Stimulated activated CD4-positive, alpha-beta T cell treated with anti-CD3 and anti-CD28 coated beads, Interleukin-4, amount 100 ng/mL, for 1 hour (primary cell): Measurements from ENCODE around the gene MRFAP1L1.
A peak's percentile ranks its signal among the peaks of the same experiment; 100 is the strongest.

Experiments
- DNase-seq: peaks from one replicate; pipeline ENCODE4 v3.0.0-alpha.2; 2020

The MRFAP1L1 gene

GRCh38 chr4:6715704-6716017 lies 6.0 kb upstream of the MRFAP1L1 start:
- no peak for DNase-seq

DNA sequence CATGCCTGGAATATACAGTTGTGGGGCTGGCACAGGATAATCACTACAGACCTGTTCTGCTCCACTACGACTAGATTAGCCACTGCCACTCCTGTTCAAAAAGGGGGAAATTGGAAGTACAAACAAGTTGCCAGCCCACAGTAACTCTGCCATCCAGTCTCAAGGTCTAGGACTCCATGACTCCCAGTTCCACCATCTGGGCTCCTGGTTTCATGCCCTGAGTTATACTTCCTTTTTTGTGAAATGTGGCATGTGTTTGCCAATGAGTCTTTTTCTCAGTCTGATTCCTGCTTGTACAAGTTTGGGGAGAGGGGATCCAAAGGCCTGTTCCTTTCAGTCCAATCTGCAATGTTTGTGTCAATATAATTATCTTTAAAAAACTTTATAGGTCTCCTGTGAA lies 5.3 kb upstream of the MRFAP1L1 start:
- DNase-seq = no peak

- no peak for DNase-seq
Observed at GRCh38 chr4:6710996-6711395, 1.3 kb upstream of the MRFAP1L1 start.

- DNase-seq = no peak
Observed at GRCh38 chr4:6710282-6710681, 617 bp upstream of the MRFAP1L1 start.

- no peak for DNase-seq
Observed at GRCh38 chr4:6706173-6706572, 3.5 kb downstream of the MRFAP1L1 start.

DNA sequence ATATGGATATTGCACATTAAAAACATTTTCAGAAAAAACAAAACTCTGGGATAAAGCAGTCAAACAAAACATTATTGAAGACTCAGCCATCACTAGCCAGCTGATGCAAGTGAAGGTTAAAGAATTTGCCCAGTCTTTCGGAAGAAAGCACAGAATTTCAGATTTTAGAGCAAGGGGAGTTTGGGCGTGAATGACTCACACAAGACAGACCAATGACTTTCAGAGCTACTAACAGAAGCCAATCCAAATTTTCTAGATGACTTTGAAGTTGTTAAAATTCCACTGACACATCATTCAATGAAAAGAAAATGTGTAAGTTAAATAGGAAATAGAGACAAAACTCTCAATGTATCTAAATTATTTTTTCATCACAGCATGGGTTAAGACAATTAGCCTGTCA lies 4.0 kb downstream of the MRFAP1L1 start:
- DNase-seq = no peak

GRCh38 chr4:6703786-6704185 lies 5.9 kb downstream of the MRFAP1L1 start:
- no peak for DNase-seq

GRCh38 chr4:6702761-6703160 lies 6.9 kb downstream of the MRFAP1L1 start:
- DNase-seq = no peak

DNA sequence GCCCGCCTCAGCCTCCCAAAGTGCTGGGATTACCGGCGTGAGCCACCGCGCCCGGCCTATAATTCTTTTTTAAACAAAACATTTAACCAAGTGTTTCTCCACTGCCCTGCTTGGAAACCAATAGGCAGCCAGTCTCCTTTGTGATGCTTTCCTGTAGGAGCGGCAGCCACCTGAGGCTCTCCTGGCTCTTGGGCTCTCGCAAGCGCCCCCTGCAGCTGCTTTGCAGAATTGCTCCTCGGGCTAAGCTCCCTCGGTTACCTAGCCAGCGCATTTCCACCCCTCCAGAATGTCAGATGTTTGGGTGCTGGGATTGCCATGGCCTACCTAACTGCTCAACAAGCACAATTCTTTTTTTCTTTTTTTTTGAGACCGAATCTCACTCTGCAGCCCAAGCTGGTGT lies 8.3 kb downstream of the MRFAP1L1 start:
- DNase-seq = no peak

GRCh38 chr4:6699903-6700302 lies 9.8 kb downstream of the MRFAP1L1 start:
- no peak for DNase-seq

DNA sequence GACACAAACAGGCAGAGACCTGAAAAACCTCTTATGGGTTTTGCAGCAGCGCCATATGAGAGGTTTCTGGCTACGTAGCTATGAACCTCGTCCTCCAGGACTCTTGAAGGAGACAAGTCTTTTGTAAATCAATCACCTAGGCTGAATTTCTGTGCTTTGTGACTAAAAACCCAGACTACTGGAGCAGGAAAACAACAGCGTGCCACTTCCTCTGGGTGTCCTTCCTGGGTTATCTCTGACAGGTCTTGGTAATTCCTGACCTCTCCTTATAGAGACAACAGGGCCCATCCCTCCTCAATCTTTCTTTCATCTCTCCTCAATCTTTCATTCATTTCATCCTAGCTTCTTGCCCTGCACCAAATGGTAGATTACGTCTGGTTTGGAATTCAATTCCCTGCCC lies 10.3 kb downstream of the MRFAP1L1 start:
- DNase-seq = no peak

DNA sequence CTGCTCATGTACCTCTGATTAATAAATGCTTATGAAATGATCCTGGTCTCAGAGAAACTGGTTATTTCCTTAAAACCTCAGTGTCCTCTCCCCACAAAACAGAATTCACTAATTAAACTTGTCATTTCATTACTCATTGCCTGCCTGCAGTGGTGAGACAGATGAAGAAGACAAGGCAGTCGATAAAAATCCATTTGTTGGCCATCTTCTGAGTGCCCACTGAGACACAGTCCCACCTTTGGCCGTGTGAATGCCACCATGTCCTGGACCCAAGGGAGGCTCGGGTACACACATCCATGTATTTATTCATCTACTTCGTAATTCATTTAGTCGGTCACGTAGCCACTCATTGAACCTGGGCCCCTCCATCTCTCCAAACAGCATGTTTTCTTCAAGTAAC lies 12.5 kb downstream of the MRFAP1L1 start:
- no peak for DNase-seq

DNA sequence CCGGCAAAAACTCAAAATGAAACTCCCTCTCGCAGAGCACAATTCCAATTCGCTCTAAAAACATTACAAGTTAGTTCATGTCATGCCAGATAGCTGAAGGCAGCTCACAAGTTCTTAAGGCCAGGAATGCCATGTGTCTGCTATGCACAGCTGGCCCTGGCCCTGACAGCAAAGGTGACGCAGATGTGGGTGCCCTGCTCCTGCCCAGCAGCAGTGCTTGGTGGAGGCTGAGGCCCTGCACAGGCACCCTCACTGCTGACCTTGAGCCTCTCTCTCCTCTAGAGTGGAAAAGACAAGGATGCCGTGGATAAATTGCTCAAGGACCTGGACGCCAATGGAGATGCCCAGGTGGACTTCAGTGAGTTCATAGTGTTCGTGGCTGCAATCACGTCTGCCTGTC lies 13.1 kb downstream of the MRFAP1L1 start:
- DNase-seq = no peak

DNA sequence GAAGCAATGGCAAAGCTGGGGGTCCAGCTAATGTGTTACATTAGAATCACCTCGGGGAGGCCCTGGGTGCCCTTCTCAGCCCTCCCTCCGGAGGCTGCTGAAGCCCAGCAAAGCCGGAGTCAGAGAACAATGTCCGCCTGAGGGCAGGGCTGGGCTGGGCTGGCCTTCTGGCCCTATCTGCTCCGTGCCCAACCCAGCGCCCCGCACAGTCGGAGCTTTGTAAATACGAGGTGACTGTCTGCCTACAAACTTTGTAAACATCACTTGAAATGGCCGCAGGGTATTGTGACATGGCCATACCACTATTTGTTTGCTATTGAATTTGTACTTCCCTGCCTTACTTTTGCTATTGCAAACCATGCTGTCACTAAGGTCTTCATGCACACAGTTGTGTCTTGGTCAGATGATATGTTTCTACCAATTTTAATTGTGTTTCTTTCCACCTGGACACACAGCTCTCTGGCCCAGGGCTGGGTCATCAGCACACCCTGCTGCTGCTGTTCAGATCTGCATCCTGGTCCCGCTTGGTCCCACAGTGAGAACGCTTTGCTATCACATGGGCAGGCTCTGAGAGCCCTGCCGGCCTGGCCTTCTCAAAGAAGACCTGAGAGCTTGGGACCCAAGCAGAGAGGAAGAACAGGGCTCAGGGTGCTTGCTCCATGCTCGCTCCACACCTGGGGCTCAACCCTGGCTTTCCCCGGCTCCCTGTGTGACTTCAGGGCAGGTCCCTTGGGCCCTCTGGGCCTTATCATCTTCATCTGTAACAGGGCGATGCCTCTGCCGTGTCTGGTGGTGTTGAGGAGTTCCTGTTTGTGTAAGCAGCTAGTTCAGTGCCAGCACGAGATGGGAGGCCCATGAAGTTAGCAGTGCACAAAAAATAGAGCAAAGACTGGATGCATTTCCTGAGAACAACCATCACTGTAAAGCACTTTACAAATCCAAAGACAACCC lies 13.7 kb downstream of the MRFAP1L1 start:
- DNase-seq = peak; percentile 32

DNA sequence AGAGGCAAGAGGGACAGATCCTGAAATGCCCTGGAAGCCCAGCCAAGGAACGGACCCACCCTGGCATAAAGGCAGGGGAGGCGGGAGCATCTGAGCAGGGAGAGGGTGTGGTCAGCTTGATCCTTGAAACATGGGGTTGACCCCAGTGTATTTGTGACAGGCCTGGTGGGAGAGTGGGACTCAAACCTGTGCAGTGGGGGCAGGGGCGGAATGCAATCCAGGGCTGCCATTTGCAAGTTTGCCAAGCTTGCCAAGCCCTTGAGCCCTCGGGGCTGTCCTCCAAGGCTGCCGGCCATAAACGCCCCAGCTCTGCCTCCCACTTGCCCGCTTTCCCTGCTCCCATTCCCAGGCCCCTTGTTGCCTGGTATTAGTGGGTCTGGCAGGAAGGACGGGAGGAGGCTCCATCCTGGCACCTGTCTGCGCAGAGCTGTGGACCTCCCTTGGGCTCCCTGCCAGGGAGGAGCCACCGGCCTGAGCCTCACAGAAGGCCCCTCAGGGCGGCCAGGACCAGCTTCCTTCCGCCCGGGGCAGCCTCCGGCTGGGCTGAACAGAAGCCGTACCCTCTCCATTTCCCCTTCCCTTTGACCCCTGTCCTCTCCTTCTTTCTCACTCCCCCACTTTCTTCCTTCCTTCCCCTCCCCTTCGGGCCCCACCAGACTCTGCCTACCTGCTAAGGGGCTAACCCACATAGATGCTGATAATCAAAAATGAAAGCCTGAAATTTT lies 15.3 kb downstream of the MRFAP1L1 start:
- DNase-seq = no peak

- DNase-seq = no peak
Observed at GRCh38 chr4:6693231-6694176, 16.2 kb downstream of the MRFAP1L1 start, which contains the start of gene S100P. Gene S100P, plus strand, starts transcription at chr4:6693878. Its CDS starts 55 bp downstream, at chr4:6693933.

GRCh38 chr4:6692806-6693205 lies 16.9 kb downstream of the MRFAP1L1 start:
- no peak for DNase-seq

DNA sequence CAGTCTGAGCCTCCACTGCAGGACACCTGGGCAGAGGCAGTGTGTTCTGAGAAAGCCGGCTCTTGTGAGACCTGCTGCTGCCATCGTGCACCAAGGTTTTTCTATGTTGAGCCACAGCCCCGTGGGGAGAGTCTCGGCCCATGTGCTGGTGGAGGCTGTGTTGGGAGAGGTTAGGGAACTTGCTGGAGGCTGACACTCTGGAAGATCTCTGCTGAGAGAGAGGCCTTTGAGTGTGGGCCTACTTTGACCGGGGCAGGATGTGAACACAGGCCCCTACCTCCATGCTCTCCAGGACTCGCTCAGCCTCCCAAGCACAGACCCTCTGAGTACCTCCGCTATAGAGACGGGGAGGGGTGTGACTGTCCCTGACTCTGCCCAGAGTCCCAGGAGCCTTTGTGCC lies 17.3 kb downstream of the MRFAP1L1 start:
- no peak for DNase-seq

DNA sequence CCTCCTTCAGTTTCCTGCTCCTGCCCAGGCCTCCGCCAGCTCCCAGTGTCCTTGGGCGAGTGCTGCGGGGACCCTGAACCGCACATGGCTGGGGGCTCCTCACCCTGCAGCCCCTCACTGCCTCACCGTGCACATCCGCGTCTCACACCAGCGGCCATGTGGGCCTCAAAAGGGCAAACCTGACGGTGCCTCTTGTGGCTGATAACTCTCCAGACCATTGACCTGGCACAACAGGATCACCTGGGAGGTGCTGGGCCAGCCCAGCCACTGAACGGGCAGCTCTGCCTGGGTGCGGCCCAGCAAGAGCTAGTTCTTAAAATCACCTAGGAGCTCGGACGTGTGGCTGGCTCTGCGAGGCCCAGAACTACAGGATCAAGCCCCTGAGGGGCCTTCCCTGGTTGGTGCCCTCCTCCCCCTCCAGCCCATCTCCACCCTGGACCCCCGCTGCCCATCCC lies 20.1 kb downstream of the MRFAP1L1 start:
- no peak for DNase-seq

- DNase-seq = peak; percentile 67
Observed at GRCh38 chr4:6688879-6689505, 20.7 kb downstream of the MRFAP1L1 start.

DNA sequence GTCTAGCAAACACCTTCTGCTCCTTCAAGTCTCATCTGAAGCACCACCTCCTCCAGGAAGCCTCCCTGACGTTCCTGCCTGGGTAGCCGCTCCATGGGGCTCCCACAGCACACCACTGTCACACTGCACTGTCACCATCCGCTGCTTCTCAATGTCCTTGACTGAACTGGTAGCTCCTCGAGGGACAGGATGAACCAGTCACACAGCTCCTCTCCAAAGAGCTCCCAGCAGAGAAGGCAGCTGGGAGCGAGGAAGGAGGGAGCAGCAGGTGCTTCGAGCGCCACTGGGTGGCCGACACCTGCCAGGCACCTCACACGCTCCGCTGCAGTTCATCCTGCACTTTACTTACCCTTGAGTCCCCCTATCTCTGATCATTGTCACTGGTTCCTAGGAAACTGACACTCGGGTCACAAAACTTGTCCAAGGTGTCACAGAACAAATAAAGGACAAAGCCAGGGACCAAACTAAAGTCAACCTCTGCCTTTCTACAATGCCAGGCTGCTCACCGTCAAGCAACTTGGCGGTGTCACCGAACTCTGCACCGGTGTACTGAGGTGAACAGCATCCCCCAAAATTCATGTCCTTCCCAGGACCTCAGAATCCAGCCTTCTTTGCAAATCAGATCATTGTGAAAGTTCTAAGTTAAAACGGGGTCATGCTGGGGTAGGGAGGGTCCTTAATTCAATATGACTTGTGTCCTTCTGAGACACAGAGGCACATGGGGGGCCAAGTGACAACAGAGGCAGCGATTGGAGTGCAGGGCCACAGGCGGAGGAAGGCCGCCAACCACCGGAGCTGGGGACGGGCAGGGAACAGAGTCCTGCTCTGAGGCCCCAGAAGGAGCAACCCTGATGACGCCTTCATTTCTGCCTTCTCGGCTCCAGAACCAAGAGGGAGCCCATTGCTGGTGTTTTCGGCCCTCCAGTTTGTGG lies 21.5 kb downstream of the MRFAP1L1 start:
- DNase-seq = no peak
